ENCODE results near the gene GJA3.

GJA3 gene

DNA sequence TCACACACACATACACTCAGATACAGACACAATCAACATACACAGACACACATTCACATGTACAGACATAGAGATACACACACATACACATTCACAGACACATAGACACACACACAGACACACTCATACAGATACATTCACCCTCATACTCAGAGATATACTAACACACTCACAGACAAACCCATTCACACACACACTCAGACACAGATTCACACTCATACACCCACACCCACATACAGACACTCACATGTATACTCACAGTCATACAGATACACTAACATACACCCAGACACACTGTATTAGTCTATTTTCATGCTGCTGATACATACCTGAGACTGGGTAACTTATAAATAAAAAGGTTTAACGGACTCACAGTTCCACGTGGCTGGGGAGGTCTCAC, 30.8 kb downstream of the GJA3 start:
- no peak for DNase-seq

DNA sequence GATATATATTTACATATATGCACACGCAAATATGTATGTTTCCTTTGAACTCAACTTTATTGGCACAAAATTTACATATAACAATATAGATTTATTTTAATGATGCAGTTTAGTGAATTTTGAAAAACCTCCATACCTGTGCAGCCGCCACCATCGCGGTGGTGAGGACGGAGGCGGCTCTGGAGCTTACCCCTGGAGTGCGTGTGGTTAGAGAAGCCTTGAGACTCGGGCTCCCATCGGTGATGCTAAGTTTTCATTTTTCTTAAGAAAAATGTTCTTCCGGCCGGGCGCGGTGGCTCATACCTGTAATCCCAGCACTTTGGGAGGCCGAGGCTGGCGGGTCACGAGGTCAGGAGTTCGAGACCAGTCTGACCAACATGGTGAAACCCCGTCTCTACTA, 31.8 kb downstream of the GJA3 start:
- DNase-seq, result no peak

DNA sequence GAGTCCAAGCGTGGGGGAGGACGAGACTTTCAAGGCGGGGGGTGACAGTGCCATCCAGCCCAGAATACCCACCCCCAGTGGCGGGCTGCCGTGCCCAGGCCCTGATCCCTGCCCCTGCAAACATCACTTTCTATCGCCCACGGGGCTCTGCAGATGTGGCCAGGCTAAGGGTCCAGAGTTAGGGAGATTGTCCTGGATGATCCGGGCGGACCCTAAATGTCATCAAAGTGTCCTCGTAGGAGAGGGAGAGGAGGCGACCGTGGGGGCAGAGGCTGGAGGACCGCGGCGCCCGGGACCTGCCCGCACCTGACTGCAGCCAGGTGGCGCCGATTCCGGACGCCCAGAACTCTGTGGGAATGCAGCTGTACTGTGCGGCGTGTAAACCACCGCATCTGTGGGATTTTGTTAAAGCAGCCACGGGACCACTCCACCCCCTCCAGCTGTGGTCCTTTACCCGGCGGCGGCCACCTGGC, 32.4 kb downstream of the GJA3 start:
- DNase-seq, result peak in 1 of 56 donors; percentile 18

DNA sequence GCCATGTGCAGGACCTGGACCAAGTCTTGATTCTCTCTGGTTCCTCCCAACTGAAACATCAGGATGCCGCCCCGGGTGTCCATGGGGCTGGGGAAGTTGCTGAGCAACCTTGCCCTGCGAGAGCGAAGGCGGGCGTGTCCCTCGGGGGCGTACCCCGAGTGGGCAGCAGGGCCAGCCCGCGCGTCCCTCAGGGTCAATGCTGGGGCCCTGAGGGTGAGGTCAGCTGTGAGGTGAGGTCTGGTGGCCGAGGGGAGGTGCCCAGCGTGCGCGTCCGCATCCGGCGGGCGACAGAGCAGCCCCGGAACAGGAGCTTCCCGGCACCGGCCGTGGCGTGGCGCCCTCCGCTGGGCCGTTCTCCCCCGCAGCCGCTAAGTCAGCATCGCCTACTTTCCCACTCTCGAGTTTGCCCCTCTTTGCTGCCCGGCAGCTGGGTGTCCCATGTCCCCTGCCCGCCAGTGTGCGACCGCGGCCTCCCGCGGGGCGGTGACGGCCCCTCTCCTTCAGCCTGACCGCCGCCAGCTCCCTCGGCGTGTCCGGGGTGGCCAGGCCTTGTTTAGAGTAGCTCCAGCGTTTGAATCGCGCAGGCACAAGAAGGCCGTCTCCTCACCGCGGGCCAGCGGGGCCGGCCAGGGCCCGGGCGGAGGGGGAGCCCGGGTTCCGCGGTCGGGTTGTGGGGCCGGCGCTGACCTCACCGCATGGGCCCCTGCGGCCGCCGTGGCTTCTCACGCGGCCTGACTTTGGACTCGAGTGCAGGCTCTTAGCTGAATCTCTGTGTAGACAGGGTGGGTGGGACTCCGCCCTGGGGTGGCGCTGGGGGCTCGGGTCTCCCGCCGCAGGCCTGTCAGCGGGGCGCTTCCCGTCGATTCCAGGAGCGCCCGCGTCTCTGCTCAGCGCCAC, 33.0 kb downstream of the GJA3 start:
- DNase-seq, result peak in 41 of 56 donors; percentile 6 to 80 (median 49)

DNA sequence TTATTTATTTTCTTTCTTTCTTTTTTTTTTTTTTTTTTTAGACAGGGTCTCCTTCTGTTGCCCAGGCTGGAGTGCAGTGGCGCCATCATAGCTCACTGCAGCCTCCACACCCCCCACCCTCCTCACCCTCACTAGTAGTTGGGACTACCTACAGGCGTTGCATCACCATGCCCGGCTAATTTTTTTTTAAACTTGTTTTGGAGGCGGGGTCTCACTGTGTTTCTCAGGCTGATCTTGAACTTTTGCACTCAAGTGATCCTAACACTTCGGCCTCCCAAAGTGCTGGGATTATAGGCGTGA, 33.6 kb downstream of the GJA3 start:
- no peak for DNase-seq

DNA sequence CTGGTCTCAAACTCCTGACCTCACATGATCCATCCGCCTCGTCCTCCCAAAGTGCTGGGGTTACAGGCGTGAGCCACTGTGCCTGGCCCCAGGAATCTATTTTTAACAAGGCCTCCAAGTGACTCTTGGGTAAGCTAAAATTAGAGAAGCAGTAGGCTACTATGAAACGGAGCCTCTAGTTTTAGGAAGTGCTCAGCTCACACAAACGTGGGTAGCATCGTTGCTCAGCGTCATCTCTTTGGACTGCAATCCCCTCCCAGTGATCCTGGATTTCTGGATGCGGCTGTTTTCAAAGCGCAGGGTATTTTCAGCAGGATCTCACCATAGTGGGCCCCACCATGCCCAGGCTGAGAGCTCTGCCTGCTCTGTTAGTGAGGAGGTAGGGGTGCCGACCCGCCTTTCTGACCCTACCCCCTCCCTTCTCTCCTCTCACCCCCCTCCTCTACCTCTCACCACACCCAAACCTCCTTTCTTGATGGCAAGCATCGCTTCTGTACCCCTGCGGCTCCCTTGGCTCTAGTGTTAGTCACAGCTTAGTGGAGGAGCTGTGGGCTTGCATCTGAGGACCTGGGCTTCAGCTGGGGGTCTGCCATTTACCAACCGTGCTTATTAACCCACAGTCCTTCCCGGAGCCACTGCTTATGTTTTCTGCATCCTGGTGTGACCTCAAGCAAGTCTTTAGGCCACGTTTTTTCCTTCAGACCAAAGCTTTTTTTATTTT, 34.2 kb downstream of the GJA3 start:
- DNase-seq, result no peak

DNA sequence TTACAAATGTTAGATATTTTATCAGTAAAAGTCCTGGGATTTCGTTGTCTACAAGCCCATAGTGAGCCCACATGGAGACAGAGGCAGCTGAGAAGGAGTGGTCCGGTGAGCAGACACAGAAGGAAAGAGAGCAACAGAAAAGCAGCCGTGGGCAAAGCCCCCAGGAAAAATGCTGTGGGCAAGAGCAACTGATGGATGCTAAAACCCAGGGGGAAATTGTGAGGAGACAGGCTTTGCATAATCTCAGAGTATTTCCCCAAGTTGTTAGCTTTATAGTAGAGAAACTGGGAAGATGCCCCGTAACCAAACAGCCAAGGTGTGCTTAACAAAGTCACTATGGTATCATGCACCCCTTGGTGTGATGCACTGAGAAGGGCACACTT, 35.1 kb downstream of the GJA3 start:
- DNase-seq, result no peak

DNA sequence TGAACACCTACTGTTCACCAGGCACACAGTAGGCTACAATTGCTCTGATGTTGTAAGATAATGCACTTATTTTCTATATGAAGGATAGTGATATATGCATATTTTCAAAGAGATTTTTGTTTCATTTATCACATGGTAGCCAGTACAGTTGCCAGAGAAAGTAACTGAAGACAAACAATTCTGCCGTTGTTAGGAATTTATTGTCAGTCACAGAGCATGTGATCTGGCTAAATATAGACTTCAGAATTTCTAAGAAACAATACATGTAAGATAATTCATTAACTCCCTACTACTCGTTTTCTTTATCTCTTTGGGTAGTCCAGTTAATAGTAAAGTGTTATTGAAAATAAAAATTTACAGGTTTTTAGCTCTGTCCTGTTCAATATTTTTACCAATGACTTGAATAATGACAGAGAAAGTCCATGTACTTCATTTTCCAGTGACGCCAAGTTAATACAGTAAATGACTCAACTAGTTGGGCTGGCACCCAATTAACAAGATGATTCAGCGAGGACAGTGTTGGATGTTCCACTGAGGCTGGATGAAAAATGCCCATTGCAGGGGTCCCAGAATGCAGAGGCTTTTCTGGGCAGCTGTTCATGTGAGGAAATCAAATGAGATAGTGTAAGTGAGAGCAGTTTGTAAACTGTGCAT, 35.6 kb downstream of the GJA3 start:
- DNase-seq, result peak in 4 of 56 donors; percentile 8 to 20 (median 9)

DNA sequence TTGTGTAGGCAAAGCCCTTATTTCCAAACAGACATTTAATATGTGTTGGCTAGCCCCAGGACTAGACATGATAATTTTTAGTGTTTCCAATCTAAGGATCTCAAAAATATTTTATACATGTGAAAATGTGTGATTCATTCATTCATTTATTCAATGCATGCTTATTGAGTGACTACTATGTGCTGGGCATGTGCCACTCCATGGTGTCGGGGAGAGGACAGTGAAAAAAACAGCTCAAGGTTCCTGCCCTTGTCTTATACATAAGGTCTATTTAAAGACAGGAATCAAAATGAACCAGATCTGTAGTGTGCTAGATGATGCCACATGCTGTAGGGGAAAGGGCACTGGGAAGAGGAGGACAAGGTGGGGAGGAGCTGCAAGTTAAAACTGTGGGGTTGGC, 36.5 kb downstream of the GJA3 start:
- DNase-seq, result no peak

DNA sequence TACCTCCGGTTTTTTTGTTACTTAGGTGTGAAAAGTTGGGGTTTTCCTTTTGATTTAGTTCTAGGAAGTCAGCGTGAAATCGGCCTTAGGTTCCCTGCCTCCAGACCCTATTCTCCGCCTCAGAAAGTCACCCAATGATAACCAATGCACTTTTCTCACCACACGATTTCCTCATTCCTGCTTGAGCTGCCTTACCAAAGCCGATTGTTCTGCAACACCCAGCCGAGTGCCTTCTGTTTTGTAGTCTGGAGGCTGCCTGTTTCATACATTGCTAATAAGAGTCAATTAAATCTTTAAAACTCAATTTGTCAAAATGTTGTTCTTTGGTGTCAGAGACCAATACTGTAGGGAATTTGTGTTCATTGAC, 39.7 kb downstream of the GJA3 start:
- no peak for DNase-seq

DNA sequence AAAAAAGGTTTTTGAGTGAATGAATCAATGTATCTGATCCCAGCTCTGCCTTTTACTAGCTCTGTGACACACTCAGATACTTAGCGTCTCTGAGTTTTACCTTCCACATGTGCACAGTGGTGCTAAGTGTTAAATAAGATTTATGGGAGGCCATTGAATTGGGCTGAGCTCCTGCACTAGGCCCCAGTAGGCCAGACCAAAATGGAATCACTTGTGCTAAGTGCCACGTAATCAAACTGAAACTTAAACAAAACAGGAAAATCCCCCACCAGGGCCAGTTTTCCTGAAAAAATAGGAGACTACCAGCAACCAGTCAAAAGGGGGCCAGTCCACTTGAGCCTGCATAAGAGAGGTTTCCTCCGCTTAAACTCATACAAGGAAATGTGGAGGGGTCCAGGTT, 40.9 kb downstream of the GJA3 start:
- DNase-seq, result no peak

DNA sequence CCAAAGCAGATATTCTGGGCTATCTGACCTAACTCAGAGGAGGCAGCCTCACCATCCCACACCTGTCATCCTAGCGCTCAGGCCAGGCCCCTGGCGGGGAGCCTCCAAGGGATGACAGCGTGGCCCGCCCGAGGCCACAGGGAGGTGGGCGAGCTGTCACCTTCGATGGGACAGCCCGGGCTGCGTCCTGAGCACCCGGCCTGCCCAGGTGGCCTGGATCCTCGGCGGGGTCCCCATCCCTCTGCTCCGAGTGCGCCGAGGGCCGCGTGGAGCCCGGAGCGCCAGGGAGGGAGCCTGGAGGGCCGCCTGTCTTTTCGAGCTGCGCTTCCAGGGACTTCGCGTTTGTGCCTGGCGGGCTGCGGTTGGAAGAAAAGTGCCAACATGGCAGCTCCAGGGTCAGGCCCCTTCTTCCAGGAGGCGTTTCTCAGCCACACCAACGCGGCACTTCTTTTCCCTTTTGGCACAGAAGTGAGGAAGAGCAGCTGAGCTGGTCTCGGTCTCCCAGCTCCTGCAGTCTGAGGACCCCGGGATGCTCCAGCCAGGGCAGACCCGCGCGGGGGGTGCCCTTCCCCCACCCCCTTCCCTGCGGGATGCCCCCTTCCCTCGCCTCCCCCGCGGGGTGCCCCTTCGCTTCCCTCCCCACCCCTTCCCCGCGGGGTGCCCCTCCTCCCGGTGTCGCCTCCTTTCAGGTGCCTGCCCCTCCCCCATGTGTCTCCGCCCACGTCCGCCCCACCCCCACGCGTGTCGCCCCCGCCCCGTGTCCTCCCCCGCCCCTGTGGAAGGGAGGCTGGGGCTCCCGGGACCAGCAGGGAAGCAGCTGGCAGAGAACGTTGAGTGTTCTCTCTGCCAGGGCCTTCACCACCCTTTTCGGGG, 42.3 kb downstream of the GJA3 start:
- DNase-seq, result peak in 39 of 56 donors; percentile 12 to 91 (median 61)

DNA sequence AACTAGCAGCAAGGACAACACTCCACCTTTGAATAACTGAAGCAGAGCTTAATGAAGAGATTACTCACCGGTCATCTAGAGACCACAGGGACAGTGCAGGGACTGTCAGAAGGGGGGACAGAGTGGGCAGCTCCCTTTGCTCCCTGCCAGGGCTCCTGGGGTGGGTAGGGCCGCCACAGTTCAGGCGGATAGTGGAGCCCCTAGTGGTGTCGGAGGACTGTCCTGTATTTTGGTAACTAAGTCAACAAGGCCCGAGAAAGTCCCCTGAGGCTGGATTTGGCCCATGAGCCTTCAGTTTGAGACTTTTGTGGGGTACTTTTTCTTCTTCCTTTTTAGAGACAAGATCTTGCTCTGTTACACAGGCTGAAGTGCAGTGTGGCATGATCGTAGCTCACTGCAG, 44.6 kb downstream of the GJA3 start:
- DNase-seq, result no peak

DNA sequence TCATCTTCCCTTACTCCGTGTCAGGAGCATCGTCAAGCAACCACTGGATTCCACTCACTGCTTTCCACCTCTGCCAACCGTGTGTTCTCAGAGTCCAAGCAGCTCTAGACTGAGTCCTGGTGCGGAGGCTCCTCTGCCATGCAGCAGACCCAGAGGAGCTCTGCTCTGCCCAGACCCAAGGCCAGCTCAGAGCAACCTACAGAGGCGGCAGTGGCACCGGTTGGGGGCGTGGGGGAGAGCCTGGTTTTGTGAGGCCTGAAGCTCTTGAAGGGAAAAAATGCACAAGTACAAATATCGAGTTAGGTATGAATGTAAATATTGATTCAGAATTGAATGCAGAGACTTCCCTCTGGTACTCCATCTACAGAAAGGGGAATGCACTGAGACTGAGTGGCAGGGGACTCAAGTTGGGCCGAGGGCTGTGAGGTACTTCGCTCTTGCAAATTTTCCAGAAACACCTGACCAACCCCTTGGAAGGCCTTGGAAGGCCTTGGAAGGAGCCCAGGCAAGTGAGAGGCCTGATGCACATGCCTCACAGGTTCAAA, 46.7 kb downstream of the GJA3 start:
- DNase-seq, result no peak

DNA sequence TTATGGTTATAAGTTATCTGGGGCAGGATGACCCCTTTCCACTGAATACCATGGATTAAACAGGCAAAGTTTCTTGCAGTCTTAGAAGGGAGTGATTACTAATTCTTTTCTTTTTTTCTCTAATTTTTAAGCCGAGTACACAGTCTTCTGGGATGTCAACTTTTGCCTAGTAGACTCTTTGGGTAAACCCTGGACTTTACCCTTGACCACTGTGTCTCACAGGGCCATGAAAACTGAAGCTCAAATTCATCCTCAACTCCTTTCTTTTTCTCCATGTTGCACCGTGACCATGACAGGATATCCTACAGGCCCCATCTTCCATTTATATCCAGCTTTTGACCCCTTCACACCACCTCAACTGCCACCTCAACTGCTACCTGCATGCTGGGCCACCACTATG, 51.8 kb downstream of the GJA3 start:
- no peak for DNase-seq

DNA sequence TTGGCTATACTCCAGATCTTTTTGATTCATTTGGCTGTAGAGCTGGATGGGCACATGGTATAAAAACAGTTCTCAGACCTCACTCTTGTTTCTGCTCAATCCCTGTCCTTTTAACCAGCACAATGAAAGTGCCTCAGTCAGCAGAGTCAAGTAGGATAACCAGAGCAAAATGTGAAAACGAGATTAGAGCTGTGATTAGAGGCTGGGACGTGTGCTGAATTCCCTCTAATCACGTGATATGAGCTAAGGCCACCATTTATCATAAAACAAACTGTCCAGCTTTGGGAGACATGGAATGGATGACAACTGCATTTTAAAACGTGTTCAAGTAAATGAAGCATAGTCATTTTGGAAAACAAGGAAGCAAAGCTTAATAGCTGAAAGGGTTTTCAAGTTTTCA, 54.1 kb downstream of the GJA3 start:
- no peak for DNase-seq

DNA sequence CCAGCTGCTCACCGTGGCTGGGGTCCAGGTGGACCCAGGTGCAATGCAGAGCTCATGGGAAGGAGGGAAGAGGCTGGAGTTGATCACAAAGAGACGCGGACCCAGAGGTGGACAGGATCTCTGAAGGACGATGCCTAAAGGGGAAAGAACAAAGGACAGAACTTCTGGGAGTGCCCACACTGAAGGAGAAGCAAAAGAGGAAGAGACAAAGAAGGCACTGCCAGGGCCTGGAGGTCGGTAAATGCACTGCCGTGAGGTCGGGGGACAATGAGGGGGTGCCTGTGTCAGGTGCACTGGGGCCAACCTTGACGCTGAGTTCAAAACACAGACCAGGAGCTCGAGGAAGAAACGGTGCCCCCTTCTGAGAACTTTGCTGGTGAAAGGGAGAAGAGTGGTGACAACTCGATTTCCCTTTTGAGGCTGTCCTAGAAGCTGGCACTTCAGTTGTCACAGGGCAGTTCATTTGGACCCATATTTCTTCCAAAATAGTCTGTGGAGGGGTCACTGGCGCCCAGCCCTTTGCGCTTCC, 55.6 kb downstream of the GJA3 start:
- no peak for DNase-seq

DNA sequence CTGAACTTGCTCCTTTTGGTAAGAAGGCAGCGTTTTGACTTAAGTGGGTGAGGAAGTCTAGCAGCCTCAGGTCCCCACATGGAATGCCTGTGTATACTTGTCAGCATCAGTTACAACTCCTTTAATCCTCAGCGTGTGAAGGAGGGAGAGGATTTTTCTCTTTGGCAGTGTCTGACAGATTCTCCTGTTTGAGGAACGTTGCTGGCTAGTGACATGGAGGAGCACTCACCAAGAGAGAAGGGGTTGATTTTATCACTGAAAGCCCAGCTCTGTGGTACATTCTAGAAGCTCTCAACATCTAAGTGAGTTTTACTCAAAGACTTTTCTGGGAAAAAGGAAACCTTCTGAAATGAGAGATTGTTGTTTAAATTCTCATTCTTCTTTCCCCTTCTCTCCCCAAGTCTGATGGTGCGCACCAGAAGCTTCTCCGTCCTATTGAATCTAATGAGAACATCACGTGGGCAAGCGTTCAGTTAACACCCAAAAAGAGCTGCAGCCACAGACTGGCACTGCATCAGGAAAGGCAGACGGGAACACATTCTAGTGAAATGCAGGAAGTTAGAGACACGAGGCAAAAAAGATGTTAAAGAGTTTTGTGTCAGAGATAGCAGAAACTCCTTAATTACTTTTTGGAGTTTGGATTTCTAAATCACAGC, 58.2 kb downstream of the GJA3 start:
- peak in 4 of 56 donors; percentile 6 to 31 (median 16) for DNase-seq

DNA sequence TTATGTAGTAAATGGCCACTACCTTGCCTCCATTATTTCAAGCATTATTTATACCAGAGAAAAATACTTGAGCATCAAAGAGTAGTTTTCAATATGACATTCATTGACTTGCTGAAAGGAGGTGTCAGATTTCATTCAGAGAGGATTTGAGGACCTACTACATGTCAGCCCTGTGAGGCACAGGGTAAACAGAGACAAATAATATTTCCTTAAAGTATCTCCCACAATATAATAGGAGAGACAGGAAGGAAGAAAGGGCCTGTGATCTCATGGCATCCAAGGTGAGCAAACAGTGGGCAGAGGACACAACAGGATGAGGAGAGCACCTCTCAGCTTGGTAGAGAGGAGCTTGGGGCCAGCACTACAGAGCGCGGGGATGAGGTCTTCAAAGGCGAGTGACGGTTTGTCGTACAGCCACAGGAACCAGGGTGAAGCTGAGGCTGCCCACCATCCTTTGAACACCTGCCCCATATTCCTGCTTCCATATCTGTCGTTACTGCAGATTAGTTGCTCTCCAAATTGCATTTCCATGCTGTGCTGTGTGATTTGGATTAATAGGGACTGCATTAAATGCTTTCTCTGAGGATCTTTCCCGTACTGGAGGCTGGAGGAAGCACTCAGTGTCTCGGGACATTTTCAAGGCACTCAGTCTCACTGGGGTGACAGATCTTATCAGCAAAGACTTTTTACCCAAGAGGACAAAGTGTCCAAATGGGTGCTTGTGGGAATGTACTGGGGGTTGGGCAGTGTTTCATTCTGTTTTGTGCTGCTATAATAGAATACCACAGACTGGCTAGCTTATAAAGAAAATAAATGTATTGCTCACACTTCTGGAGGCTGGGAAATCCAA, 59.2 kb downstream of the GJA3 start:
- no peak for DNase-seq

All from amygdala (tissue), 56 donors.